Ovary (tissue), 9 donors: ENCODE data around the gene ZBED4. TPM values are rescaled to one million over a fixed set of nuclear protein-coding genes. Genes with fewer than 3 reads are reported as not detected.
A peak's percentile ranks its signal among the peaks of the same experiment; 100 is the strongest.

Experiments
- DNase-seq, 5 donors: peaks; one replicate each; pipeline ENCODE4 v3.0.0-alpha.2; 2019 to 2020
- H3K27ac ChIP-seq, 2 donors: fragments of 200-600 bp; one replicate each; pipeline versions ENCODE4 v1.5.1 to v1.8.0; 2019 to 2022
- H3K27me3 ChIP-seq: fragments of 200-600 bp; one replicate; pipeline ENCODE4 v1.8.0; 2022
- H3K36me3 ChIP-seq: fragments of 200-600 bp; sonication (generic); one replicate; pipeline ENCODE4 v1.5.1; 2019
- H3K4me1 ChIP-seq: one replicate; pipeline ENCODE4 v1.8.1; 2013; ENCODE audit warnings: mild to moderate bottlenecking, moderate library complexity; ENCODE audit not compliant: insufficient read depth
- H3K4me3 ChIP-seq: fragments of 200-600 bp; sonication (generic); one replicate; pipeline ENCODE4 v1.5.1; 2017
- H3K9me3 ChIP-seq, 2 donors: fragments of 200-600 bp in 1 of 2; sonication (generic) in 1 of 2; one replicate each; pipeline versions ENCODE4 v1.5.1 to v1.8.1; 2013 to 2019; ENCODE audit warnings: mild to moderate bottlenecking in 1 of 2, moderate library complexity in 1 of 2
- CTCF ChIP-seq, 3 donors: fragments of 450-650 bp in 2 of 3; fragments of 200-600 bp in 1 of 3; IDR thresholded peaks; one replicate each; pipeline versions ENCODE4 v1.5.1 to v1.8.0; 2016 to 2022; ENCODE audit warnings: antibody characterized with exemption in 3 of 3, mild to moderate bottlenecking in 1 of 3
- EP300 ChIP-seq: sonication (generic); formaldehyde crosslinking; IDR thresholded peaks from one replicate; pipeline ENCODE4 v1.6.1; 2017; ENCODE audit warnings: antibody characterized with exemption
- POLR2A ChIP-seq: fragments of 450-650 bp; IDR thresholded peaks from one replicate; pipeline ENCODE4 v1.6.1; 2017; ENCODE audit warnings: antibody characterized with exemption, mild to moderate bottlenecking, moderate library complexity
- WGBS, 3 donors: extraction: QIAGEN DNeasy Blood & Tissue Kit in 1 of 3; methylation state at CpG; one replicate each; pipeline versions ENCODE4 v1.1.5 to v1.1.7; 2013 to 2017; 5-methylcytosine and 5-hydroxymethylcytosine counted together
- intact Hi-C, 4 donors: fragments of 100-400 bp; cut with DNase I; formaldehyde crosslinking; loops; one replicate each; pipeline versions ENCODE4 v1.11.0 to v1.15.1; 2022 to 2023
- polyA plus RNA-seq, 2 donors: library from polyadenylated mRNA; stranded (reverse); fragments of 200-250 nt in 1 of 2; fragments of 350-450 nt in 1 of 2; fragmentation: Illumina TruSeq in 1 of 2; extraction: RNeasy Lipid Tissue Mini Kit (QIAGEN cat#74804) in 1 of 2; gene quantifications; one replicate each; pipeline ENCODE4 v1.2.3, GENCODE V29; 2013 to 2014
- total RNA-seq, 7 donors: library from RNA; depleted of rRNA in 2 of 7; stranded (reverse); fragments of >200 nt in 2 of 7; fragmentation: NEBNext Ultra II Directional in 3 of 7; extraction: Animal tissue kit (Norgen Biotek cat#: 25700) in 3 of 7; gene quantifications; one replicate each; pipeline versions ENCODE4 v1.1.0 to v1.2.4, GENCODE V29; 2016 to 2023
- donor health status: DM: no; HTN: no; CAD: no; lungs with moderate emphysema.
- donor health status: DM: no; HTN: no; CAD: no.
- donor health status: Bipolar disorder and iron deficiency.
- donor health status: DM: yes; HTN: yes; CAD: no.
- donor health status: DM: no; HTN: no; CAD: no.
- donor health status: DM: yes; HTN: yes; CAD: no.

Gene ZBED4
- total and polyA plus RNA-seq, 9 donors = 3.5 to 9.6 (median 7.8) TPM

- no peak for DNase-seq
- intact Hi-C loops = no loop called here
- no peaks in the 10 kb centered on the region for H3K27me3 ChIP-seq
- TF ChIP-seq CTCF (IDR thresholded peaks at IDR 0.05) (no peak), POLR2A (no peak), EP300 (no peak)
- H3K9me3 ChIP-seq = no peaks in the 10 kb centered on the region
- H3K36me3 ChIP-seq = no peaks in the 10 kb centered on the region
- no peak overlapping the region for H3K4me3 ChIP-seq
- H3K27ac ChIP-seq = no peak overlapping the region
- WGBS, 3 donors = 42 to 47% (median 46%) methylated on average over 9 of the region's 9 CpGs
- H3K4me1 ChIP-seq = peaks cover 14% of the 10 kb centered on the region
Observed at GRCh38 chr22:49855251-49855911, 1.7 kb downstream of the ZBED4 start.

- Histone ChIP-seq H3K4me1 (peaks cover 14% of the 10 kb centered on the region), H3K36me3 (no peaks in the 10 kb centered on the region), H3K27me3 (no peaks in the 10 kb centered on the region), H3K9me3 (no peaks in the 10 kb centered on the region), H3K4me3 (no peak overlapping the region), H3K27ac (no peak overlapping the region)
- TF ChIP-seq EP300 (no peak), CTCF (IDR thresholded peaks at IDR 0.05) (no peak), POLR2A (no peak)
- DNase-seq = peak in 2 of 5 donors; percentile 36 to 52
- intact Hi-C loops = no loop called here
- WGBS, 3 donors = 28 to 69% (median 59%) methylated on average over 15 to 18 of the region's 23 CpGs
Observed at GRCh38 chr22:49856343-49856742, 2.7 kb downstream of the ZBED4 start.

GRCh38 chr22:49856766-49857618 is 3.3 kb downstream of the ZBED4 start:
- 64 to 84% (median 79%) methylated on average over 27 to 31 of the region's 31 CpGs for WGBS, 3 donors
- intact Hi-C loops = no loop called here
- Histone ChIP-seq H3K9me3 (no peaks in the 10 kb centered on the region), H3K36me3 (no peaks in the 10 kb centered on the region), H3K4me1 (peaks cover 14% of the 10 kb centered on the region), H3K4me3 (no peak overlapping the region), H3K27ac (no peak overlapping the region), H3K27me3 (no peaks in the 10 kb centered on the region)
- DNase-seq = no peak
- TF ChIP-seq POLR2A (no peak), CTCF (IDR thresholded peaks at IDR 0.05) (no peak), EP300 (no peak)

GRCh38 chr22:49858827-49859226 is 5.2 kb downstream of the ZBED4 start:
- H3K4me3 ChIP-seq = no peak overlapping the region
- no peak overlapping the region for H3K27ac ChIP-seq
- no peak for DNase-seq
- no peaks in the 10 kb centered on the region for H3K36me3 ChIP-seq
- H3K9me3 ChIP-seq = no peaks in the 10 kb centered on the region
- 80 to 83% (median 83%) methylated on average over 14 of the region's 14 CpGs for WGBS, 3 donors
- intact Hi-C loops = no loop called here
- H3K4me1 ChIP-seq = peaks cover 12% of the 10 kb centered on the region
- no peaks in the 10 kb centered on the region for H3K27me3 ChIP-seq
- TF ChIP-seq CTCF (IDR thresholded peaks at IDR 0.05) (no peak), POLR2A (no peak), EP300 (no peak)
